Thymus (tissue), 11 donors: Measurements from ENCODE around the gene OTULIN. TPM values are rescaled to one million over a fixed set of nuclear protein-coding genes. Genes with fewer than 3 reads are reported as not detected.

Source experiments
- DNase-seq, 9 donors: peaks; one replicate each; pipeline ENCODE4 v3.0.0-alpha.2; 2013; ENCODE audit warnings: low spot score in 9 of 9, low read depth in 6 of 9, missing footprints in 1 of 9
- H3K27ac ChIP-seq, 2 donors: one replicate each; pipeline ENCODE4 v1.5.1; 2013; ENCODE audit warnings: control low read depth in 1 of 2, low read depth in 1 of 2, low read length in 1 of 2, mild to moderate bottlenecking in 1 of 2, moderate library complexity in 1 of 2
- H3K27me3 ChIP-seq, 2 donors: one replicate each; pipeline ENCODE4 v1.5.1; 2013; ENCODE audit warnings: low read length in 1 of 2; ENCODE audit not compliant: control insufficient read depth in 2 of 2, insufficient read depth in 1 of 2
- H3K36me3 ChIP-seq, 2 donors: one replicate each; pipeline ENCODE4 v1.5.1; 2013; ENCODE audit warnings: low read length in 1 of 2, mild to moderate bottlenecking in 1 of 2, moderate library complexity in 1 of 2; ENCODE audit not compliant: control insufficient read depth in 2 of 2, insufficient read depth in 2 of 2
- H3K4me1 ChIP-seq, 2 donors: one replicate each; pipeline ENCODE4 v1.5.1; 2013; ENCODE audit warnings: low read length in 2 of 2; ENCODE audit not compliant: control insufficient read depth in 2 of 2, insufficient read depth in 2 of 2
- H3K4me3 ChIP-seq, 2 donors: one replicate each; pipeline ENCODE4 v1.5.1; 2013; ENCODE audit warnings: low read length in 2 of 2, control low read depth in 1 of 2, mild to moderate bottlenecking in 1 of 2
- H3K9me3 ChIP-seq, 2 donors: one replicate each; pipeline ENCODE4 v1.5.1; 2013; ENCODE audit warnings: low read length in 1 of 2, mild to moderate bottlenecking in 1 of 2; ENCODE audit not compliant: control insufficient read depth in 2 of 2, insufficient read depth in 1 of 2
- WGBS: extraction: QIAGEN DNeasy Blood & Tissue Kit; methylation state at CpG from one replicate; pipeline ENCODE4 v1.1.7; 2013; 5-methylcytosine and 5-hydroxymethylcytosine counted together
- polyA plus RNA-seq: library from polyadenylated mRNA; stranded (reverse); fragments of 200-250 nt; gene quantifications from one replicate; pipeline ENCODE4 v1.2.3, GENCODE V29; 2013
- total RNA-seq: library from RNA; stranded (reverse); fragments of 120-200 nt; gene quantifications from one replicate; pipeline ENCODE4 v1.2.4, GENCODE V29; 2013
- donor health status: healthy.

Gene OTULIN
- total and polyA plus RNA-seq, 2 donors = 9.1 to 23.3 TPM

DNA sequence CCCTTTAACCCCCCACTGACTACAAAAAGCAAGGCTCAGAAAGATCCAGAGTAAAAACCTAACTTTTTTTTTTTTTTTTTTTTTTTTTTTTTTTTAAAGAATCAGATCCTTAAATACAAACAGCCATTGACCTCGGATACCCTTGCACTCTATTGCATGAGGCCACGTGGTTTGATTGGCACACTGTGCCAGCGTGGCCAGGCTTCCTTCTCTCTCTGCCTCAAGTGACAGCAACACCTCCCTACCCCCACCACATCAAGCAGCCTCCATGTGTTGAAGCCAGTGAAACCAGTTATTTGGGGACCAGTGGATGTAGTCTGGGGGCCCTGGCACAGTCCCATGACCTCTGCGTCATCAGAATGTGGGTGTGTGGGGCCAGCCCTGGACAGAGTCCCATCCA, 71.4 kb downstream of the OTULIN start:
- DNase-seq = no peak
- H3K4me3 ChIP-seq = no peak overlapping the region
- no peaks in the 10 kb centered on the region for H3K36me3 ChIP-seq
- no peaks in the 10 kb centered on the region for H3K9me3 ChIP-seq
- 92% methylated on average over 4 of the region's 4 CpGs for WGBS
- no peaks in the 10 kb centered on the region for H3K27me3 ChIP-seq
- peaks cover 18 to 70% of the 10 kb centered on the region in 2 donors for H3K4me1 ChIP-seq
- H3K27ac ChIP-seq = peak overlapping the region in 1 of 2 donors; percentile 40

- WGBS = 95% methylated on average over 10 of the region's 10 CpGs
- Histone ChIP-seq H3K36me3 (no peaks in the 10 kb centered on the region), H3K4me3 (no peak overlapping the region), H3K9me3 (peaks cover 0 to 4% of the 10 kb centered on the region in 2 donors), H3K27me3 (no peaks in the 10 kb centered on the region), H3K27ac (peak overlapping the region in 1 of 2 donors; percentile 34), H3K4me1 (peaks cover 27 to 70% of the 10 kb centered on the region in 2 donors)
- peak in 1 of 9 donors; percentile 60 for DNase-seq
Measured at GRCh38 chr5:14737291-14737690, 72.8 kb downstream of the OTULIN start.

DNA sequence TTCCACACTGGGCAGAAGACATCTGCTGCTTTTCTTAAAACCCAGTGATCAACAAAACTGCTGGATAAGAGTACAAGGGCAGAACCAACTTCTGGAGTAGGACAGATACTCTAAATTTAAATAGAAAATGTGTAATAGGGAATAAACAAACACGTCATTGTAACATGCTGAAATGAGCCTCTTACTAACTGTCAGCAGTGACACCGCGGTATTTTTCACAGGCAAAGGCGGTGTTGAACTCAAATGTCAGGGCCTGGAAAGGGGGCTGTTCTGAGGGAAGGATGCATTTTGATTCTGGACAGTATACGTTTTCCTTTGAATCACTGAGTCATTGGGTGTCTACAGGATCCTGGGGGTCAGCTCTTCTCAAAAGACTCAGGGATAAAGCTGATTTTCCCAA, 73.5 kb downstream of the OTULIN start:
- WGBS = 98% methylated on average over 5 of the region's 5 CpGs
- no peak for DNase-seq

DNA sequence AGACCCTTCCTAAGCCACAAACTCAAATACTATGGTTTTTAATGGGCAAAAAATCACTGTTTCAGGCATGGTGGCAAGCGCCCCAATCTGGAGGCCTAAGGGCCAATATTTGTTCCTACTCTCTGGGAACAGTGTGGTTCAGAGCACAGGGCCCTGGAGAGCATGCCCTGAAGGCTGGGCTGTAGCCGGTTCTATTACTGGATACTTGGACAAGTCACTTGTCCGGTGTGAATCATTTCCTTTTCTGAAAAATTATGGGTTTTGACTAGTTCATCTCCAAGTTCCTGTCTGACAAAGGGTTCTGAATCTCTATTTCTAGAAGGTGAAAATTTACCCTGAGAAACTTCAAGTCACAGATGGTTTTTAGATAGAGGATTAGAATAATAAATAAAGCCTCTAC, 75.0 kb downstream of the OTULIN start:
- Histone ChIP-seq H3K27ac (no peak overlapping the region), H3K36me3 (peaks cover 0 to 1% of the 10 kb centered on the region in 2 donors), H3K4me3 (no peak overlapping the region), H3K9me3 (peaks cover 0 to 5% of the 10 kb centered on the region in 2 donors), H3K27me3 (no peaks in the 10 kb centered on the region), H3K4me1 (peaks cover 29 to 67% of the 10 kb centered on the region in 2 donors)
- 96% methylated on average over 3 of the region's 3 CpGs for WGBS
- DNase-seq = no peak

More for the DNA sequence above, 73.5 kb downstream of the OTULIN start:
- Histone ChIP-seq H3K27me3 (no peaks in the 10 kb centered on the region), H3K36me3 (no peaks in the 10 kb centered on the region), H3K9me3 (peaks cover 0 to 5% of the 10 kb centered on the region in 2 donors), H3K4me3 (no peak overlapping the region), H3K4me1 (peaks cover 27 to 70% of the 10 kb centered on the region in 2 donors), H3K27ac (no peak overlapping the region)

- Histone ChIP-seq H3K36me3 (peaks cover 0 to 3% of the 10 kb centered on the region in 2 donors), H3K27ac (no peak overlapping the region), H3K27me3 (no peaks in the 10 kb centered on the region), H3K9me3 (peaks cover 0 to 5% of the 10 kb centered on the region in 2 donors), H3K4me3 (no peak overlapping the region), H3K4me1 (peaks cover 33 to 67% of the 10 kb centered on the region in 2 donors)
- DNase-seq = no peak
- WGBS = 97% methylated on average over 5 of the region's 5 CpGs
Measured at GRCh38 chr5:14739981-14740380, 75.5 kb downstream of the OTULIN start.

- Histone ChIP-seq H3K4me1 (peaks cover 41 to 73% of the 10 kb centered on the region in 2 donors), H3K27me3 (no peaks in the 10 kb centered on the region), H3K4me3 (no peak overlapping the region), H3K27ac (no peak overlapping the region), H3K9me3 (peaks cover 0 to 5% of the 10 kb centered on the region in 2 donors), H3K36me3 (peaks cover 0 to 3% of the 10 kb centered on the region in 2 donors)
- 98% methylated on average over 13 of the region's 13 CpGs for WGBS
- peak in 1 of 9 donors; percentile 30 for DNase-seq
Measured at GRCh38 chr5:14741131-14741530, 76.6 kb downstream of the OTULIN start.

DNA sequence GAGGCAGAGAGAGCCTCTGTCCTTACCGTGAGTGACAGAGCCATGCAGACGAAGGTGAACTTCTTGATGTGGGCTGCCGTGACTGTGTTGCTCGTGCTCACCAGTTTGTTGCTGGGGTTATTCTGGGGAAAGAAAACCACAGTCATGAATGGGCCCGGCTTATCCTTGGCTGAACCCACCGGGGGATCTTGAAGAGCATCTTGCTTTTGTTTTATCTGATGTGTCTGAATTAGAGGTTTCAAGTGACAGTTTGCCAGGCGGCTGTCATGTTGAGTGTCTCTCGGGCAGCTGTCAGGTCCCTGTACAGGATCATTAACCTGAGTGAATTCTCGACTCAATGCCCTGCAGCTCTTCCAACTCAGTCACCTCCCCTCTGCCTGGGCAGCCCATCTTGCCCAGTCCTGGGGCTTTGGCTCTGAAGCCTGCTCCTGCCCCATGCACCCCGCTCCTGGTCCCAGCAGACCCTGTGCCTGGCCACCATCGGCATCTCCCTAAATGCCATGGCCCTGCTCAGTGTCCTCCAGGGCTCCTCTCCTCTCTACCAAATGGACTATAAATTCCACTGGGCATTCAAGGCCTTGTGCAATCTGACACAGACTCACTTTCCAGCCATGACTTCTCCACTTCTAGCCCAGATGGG, 77.4 kb downstream of the OTULIN start:
- Histone ChIP-seq H3K4me3 (no peak overlapping the region), H3K36me3 (peaks cover 0 to 3% of the 10 kb centered on the region in 2 donors), H3K27me3 (no peaks in the 10 kb centered on the region), H3K4me1 (peaks cover 38 to 65% of the 10 kb centered on the region in 2 donors), H3K9me3 (peaks cover 0 to 5% of the 10 kb centered on the region in 2 donors), H3K27ac (peak overlapping the region in 1 of 2 donors; percentile 75)
- 25% methylated on average over 11 of the region's 11 CpGs for WGBS
- DNase-seq = peak in 7 of 9 donors; percentile 41 to 88 (median 61)

DNA sequence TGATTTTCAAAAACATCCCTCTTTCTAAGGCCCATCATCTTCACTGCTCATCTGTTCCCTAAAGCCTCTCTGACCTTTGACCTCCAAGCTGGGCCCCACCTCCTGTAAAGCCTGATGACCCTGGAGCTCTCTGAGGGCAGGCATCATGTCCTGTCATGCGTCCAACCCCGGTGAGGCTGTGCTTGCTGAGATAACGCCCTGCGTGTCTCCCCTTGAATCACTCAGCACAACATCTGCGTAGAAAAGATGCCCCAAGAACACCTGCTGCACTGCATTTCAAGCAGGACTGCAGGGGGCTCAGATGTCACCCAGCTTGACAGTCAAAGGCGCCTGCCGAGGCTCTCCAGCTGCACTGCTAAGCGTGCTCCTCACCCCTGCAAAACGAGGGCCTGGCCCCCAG, 78.0 kb downstream of the OTULIN start:
- Histone ChIP-seq H3K27ac (peak overlapping the region in 1 of 2 donors; percentile 75), H3K4me3 (no peak overlapping the region), H3K9me3 (peaks cover 0 to 5% of the 10 kb centered on the region in 2 donors), H3K27me3 (no peaks in the 10 kb centered on the region), H3K36me3 (peaks cover 0 to 3% of the 10 kb centered on the region in 2 donors), H3K4me1 (peaks cover 35 to 59% of the 10 kb centered on the region in 2 donors)
- WGBS = 8% methylated on average over 9 of the region's 9 CpGs
- DNase-seq = peak; percentile 51 to 93 (median 70)

DNA sequence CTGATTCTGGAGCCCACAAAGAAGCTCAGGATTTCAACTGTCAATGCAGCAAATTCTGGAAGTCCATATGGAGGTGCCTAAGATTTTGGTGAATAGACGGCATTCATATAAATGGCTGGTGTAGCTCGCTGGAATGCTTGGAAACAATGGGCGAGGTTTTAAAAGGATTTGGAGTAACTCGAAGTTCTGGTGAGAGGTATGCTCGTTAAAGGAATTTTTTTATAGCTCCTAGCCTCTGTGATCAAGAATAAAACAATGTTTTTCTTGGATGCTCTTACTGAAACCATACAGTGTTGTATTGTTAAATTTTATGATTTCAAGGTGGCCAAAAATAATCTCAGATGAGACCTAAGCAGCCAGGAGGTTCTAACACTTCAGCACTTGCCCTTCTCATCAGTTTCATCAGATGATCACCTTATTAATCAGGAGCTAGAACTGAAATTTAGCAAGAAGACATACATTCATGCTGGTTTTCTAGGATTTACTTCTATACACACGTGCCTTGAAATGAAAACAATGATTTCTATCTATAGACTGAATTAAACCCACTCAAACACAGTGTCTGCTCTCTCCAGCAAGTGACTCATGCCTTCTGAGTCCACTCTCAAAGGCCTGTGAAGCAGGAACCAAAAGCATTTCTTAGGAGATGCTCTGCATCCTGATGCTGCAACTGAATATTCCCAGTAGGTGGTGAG, 79.2 kb downstream of the OTULIN start:
- no peak for DNase-seq
- Histone ChIP-seq H3K9me3 (peaks cover 0 to 5% of the 10 kb centered on the region in 2 donors), H3K4me3 (no peak overlapping the region), H3K4me1 (peaks cover 35 to 55% of the 10 kb centered on the region in 2 donors), H3K27ac (no peak overlapping the region), H3K36me3 (peaks cover 0 to 3% of the 10 kb centered on the region in 2 donors), H3K27me3 (no peaks in the 10 kb centered on the region)
- 95% methylated on average over 6 of the region's 6 CpGs for WGBS
